Measurements from ENCODE around the gene HCN2. TPM values are rescaled to one million over a fixed set of nuclear protein-coding genes. Genes with fewer than 3 reads are reported as not detected.

Gene HCN2
- total and polyA plus RNA-seq, 2 of the 13 experiments (the other 11 are each of a cell fraction or from before 2014, with no cell fraction given): 0.01 TPM; not detected in 1

- Histone ChIP-seq H3K36me3 (replicated peaks in 1 of 2; ENCODE audit: control insufficient read depth in 1 of 2, insufficient read depth in 2 of 2, low read length in 2 of 2) (peaks cover 7 to 33% of the 10 kb centered on the region in 2 experiments), H3K4me1 (ENCODE audit: insufficient read depth, low read length) (0 out of 2 replicates have a peak, but pooled peaks cover 7% of the 10 kb centered on the region), H3K9me3 (ENCODE audit: low read length) (no peaks in the 10 kb centered on the region), H4K20me1 (ENCODE audit: insufficient read depth, low read length) (no peaks in the 10 kb centered on the region), H3K4me3 (replicated peaks in 1 of 3; ENCODE audit: insufficient read depth in 1 of 3, low read depth in 2 of 3, low read length in 3 of 3) (no peak overlapping the region), H3K27ac (ENCODE audit: extremely low read length, insufficient read depth, low read length) (no peak overlapping the region), H3K4me2 (ENCODE audit: low read depth, low read length) (no peak overlapping the region), H2AFZ (ENCODE audit: low read length) (no peak overlapping the region), H3K27me3 (ENCODE audit: control insufficient read depth in 1 of 2, insufficient read depth in 2 of 2, low read length in 2 of 2) (no peaks in the 10 kb centered on the region), H3K9ac (ENCODE audit: insufficient read depth, low read depth, low read length) (no peak overlapping the region), H3K79me2 (ENCODE audit: insufficient read depth, low read length) (peaks cover 10% of the 10 kb centered on the region)
- in situ Hi-C loops (cut with HindIII; ENCODE audit: extremely low pct_ligation_motif_present, low pct_unique_long_range_greater_than_20kb): no loop called here
- no peak for FAIRE-seq
- no peak for ATAC-seq
- CTCF ChIA-PET (ENCODE audit: low intra/inter-chr PET ratio, low total read pairs): no interaction called here
- no TSS peak for BruUV-seq (replicated peaks)
- POLR2A ChIA-PET: no interaction called here
- intact Hi-C loops (cut with micrococcal nuclease; ENCODE audit: unreplicated experiment): no loop called here
- DNase-seq (ENCODE audit: low spot score): no peak
- 94% methylated on average over 16 of the region's 24 CpGs for WGBS (ENCODE audit: low lambda C conversion rate)
- TF ChIP-seq ZHX2 (IDR thresholded peaks at IDR 0.05; ENCODE audit: low read depth): no peak
- TF ChIP-seq ZHX2 (CRISPR knock-in tag; IDR thresholded peaks at IDR 0.05; ENCODE audit: borderline replicate concordance): no peak
- TF ChIP-seq, protein P1, sequence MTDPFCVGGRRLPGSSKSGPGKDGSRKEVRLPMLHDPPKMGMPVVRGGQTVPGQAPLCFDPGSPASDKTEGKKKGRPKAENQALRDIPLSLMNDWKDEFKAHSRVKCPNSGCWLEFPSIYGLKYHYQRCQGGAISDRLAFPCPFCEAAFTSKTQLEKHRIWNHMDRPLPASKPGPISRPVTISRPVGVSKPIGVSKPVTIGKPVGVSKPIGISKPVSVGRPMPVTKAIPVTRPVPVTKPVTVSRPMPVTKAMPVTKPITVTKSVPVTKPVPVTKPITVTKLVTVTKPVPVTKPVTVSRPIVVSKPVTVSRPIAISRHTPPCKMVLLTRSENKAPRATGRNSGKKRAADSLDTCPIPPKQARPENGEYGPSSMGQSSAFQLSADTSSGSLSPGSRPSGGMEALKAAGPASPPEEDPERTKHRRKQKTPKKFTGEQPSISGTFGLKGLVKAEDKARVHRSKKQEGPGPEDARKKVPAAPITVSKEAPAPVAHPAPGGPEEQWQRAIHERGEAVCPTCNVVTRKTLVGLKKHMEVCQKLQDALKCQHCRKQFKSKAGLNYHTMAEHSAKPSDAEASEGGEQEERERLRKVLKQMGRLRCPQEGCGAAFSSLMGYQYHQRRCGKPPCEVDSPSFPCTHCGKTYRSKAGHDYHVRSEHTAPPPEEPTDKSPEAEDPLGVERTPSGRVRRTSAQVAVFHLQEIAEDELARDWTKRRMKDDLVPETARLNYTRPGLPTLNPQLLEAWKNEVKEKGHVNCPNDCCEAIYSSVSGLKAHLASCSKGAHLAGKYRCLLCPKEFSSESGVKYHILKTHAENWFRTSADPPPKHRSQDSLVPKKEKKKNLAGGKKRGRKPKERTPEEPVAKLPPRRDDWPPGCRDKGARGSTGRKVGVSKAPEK (CRISPR knock-in tag; IDR thresholded peaks at IDR 0.05; ENCODE audit: borderline replicate concordance): no peak
- no peak for TF ChIP-seq ZNF17 (CRISPR knock-in tag; IDR thresholded peaks at IDR 0.05)
- TF ChIP-seq GMEB2 (CRISPR knock-in tag; IDR thresholded peaks at IDR 0.05; ENCODE audit: low read depth): no peak
- no peak for TF ChIP-seq CAMTA2 (CRISPR knock-in tag; IDR thresholded peaks at IDR 0.05; ENCODE audit: borderline replicate concordance)
- TF ChIP-seq SP4 (CRISPR knock-in tag; IDR thresholded peaks at IDR 0.05): no peak
- no peak for TF ChIP-seq CREB1 (IDR thresholded peaks at IDR 0.05)
- no peak for TF ChIP-seq CREB1 (CRISPR knock-in tag; IDR thresholded peaks at IDR 0.05)
- TF ChIP-seq AGO2 (optimal IDR thresholded peaks at IDR 0.05; ENCODE audit: low read depth, low read length): peak; percentile 82
- no peak for TF ChIP-seq ZSCAN9 (CRISPR knock-in tag; IDR thresholded peaks at IDR 0.05; ENCODE audit: borderline replicate concordance)
- TF ChIP-seq YY1 (IDR thresholded peaks at IDR 0.05; ENCODE audit: insufficient read depth, insufficient replicate concordance, low read depth, low read length): no peak
- TF ChIP-seq ZNF891 (CRISPR knock-in tag; IDR thresholded peaks at IDR 0.05): no peak
- TF ChIP-seq ZNF432 (CRISPR knock-in tag; IDR thresholded peaks at IDR 0.05; ENCODE audit: borderline replicate concordance): no peak
These were observed 34.9 kb downstream of the HCN2 start for GRCh38 chr19:624433-625109.

Measured in HepG2 (cell line).